Mammary epithelial cell (primary cell): ENCODE measurements around the gene CHST15.

Experiments
- EZH2 ChIP-seq: IDR thresholded peaks from 2 replicates; pipeline ENCODE4 v1.6.1; 2012; ENCODE audit warnings: low read length, inconsistent platforms, borderline replicate concordance
- TF ChIP-seq, protein P1 (sequence below), 2 donors: IDR thresholded peaks in 1 of 2; conservative IDR thresholded peaks in 1 of 2; 2 replicates each; pipeline ENCODE4 v1.5.1; 2011 to 2012; ENCODE audit warnings: inconsistent platforms in 2 of 2, low read length in 2 of 2, mild to moderate bottlenecking in 2 of 2, control low read depth in 1 of 2, low read depth in 1 of 2; ENCODE audit not compliant: insufficient read depth in 1 of 2; ENCODE audit errors: extremely low read depth in 1 of 2

DNA sequence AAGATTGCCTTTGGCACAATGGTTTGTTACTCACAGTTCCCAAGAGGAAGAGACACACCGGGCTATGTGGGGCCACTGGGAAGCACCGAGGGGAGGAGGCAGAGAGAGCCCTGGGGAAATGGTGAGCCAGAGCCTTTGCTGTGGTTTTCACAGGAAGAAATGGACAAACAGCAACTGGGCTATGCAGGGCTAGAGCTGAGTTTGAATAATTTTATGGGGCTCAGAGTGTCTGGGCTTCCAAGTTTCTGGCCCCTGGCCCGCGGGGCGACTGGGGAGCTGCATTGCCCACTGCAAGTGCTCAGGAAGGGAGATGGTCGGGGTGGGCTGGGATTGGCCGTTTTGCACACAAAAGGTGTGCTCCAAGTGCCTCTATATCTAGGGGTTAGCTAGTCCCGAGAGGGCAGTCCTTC is 92.6 kb downstream of the CHST15 start:
- TF ChIP-seq, protein P1, sequence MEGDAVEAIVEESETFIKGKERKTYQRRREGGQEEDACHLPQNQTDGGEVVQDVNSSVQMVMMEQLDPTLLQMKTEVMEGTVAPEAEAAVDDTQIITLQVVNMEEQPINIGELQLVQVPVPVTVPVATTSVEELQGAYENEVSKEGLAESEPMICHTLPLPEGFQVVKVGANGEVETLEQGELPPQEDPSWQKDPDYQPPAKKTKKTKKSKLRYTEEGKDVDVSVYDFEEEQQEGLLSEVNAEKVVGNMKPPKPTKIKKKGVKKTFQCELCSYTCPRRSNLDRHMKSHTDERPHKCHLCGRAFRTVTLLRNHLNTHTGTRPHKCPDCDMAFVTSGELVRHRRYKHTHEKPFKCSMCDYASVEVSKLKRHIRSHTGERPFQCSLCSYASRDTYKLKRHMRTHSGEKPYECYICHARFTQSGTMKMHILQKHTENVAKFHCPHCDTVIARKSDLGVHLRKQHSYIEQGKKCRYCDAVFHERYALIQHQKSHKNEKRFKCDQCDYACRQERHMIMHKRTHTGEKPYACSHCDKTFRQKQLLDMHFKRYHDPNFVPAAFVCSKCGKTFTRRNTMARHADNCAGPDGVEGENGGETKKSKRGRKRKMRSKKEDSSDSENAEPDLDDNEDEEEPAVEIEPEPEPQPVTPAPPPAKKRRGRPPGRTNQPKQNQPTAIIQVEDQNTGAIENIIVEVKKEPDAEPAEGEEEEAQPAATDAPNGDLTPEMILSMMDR (conservative IDR thresholded peaks at IDR 0.05 in 1 of 2, IDR thresholded peaks at IDR 0.05 in 1 of 2; ENCODE audit: extremely low read depth in 1 of 2, insufficient read depth in 1 of 2, low read depth in 1 of 2, low read length in 2 of 2), result no peak
- TF ChIP-seq EZH2, result no peak
